Calu3 (cell line): ENCODE measurements around the gene NAP1L5. TPM values are rescaled to one million over a fixed set of nuclear protein-coding genes. Genes with fewer than 3 reads are reported as not detected.

Source experiments
- BruUV-seq: library from RNA; stranded (reverse); fragments of 400-500 nt; replicated peaks from 2 replicates; lab custom pipeline; 2021; lab: Mats Ljungman, UMichigan
- CTCF ChIA-PET: fragments of 300-600 bp; sonication (Branson Sonifier 250); formaldehyde crosslinking; loops from one replicate; lab custom pipeline; 2022; ENCODE audit warnings: antibody characterized with exemption; lab: Charles Lee
- DNase-seq: peaks from one replicate; pipeline ENCODE4 v3.0.0; 2022
- H3K27ac Mint-ChIP-seq: one replicate; pipeline ENCODE4 v1.8.0; 2022; ENCODE audit warnings: mixed read lengths; ENCODE audit not compliant: unreplicated experiment
- H3K27me3 Mint-ChIP-seq: one replicate; pipeline ENCODE4 v1.8.0; 2022; ENCODE audit warnings: mixed read lengths; ENCODE audit not compliant: unreplicated experiment
- H3K36me3 Mint-ChIP-seq: one replicate; pipeline ENCODE4 v1.8.0; 2022; ENCODE audit warnings: mild to moderate bottlenecking, moderate library complexity, mixed read lengths; ENCODE audit not compliant: insufficient read depth, unreplicated experiment
- H3K4me1 Mint-ChIP-seq: one replicate; pipeline ENCODE4 v1.8.0; 2022; ENCODE audit warnings: mild to moderate bottlenecking, low read depth, mixed read lengths; ENCODE audit not compliant: unreplicated experiment
- H3K4me3 Mint-ChIP-seq: one replicate; pipeline ENCODE4 v1.8.0; 2022; ENCODE audit warnings: mild to moderate bottlenecking, low read depth, moderate library complexity, mixed read lengths; ENCODE audit not compliant: unreplicated experiment
- H3K9me3 Mint-ChIP-seq: one replicate; pipeline ENCODE4 v1.8.0; 2022; ENCODE audit warnings: low read depth, mixed read lengths; ENCODE audit not compliant: unreplicated experiment
- CTCF ChIP-seq: fragments of 200-600 bp; IDR thresholded peaks from one replicate; pipeline ENCODE4 v1.8.0; 2022; ENCODE audit warnings: antibody characterized with exemption; ENCODE audit not compliant: unreplicated experiment
- intact Hi-C: fragments of 100-400 bp; cut with micrococcal nuclease; formaldehyde crosslinking; loops from one replicate; pipeline ENCODE4 v1.10.0; 2022; ENCODE audit not compliant: unreplicated experiment
- total RNA-seq: library from RNA; stranded (reverse); gene quantifications from 2 replicates; pipeline ENCODE4 v1.2.3, GENCODE V29; 2022

Gene NAP1L5
- total RNA-seq, 1 experiment from 2014 or later, result not detected

GRCh38 chr4:88745175-88745574 is 47.5 kb upstream of the NAP1L5 start:
- H3K27me3 Mint-ChIP-seq, result no peaks in the 10 kb centered on the region
- no TSS peak for BruUV-seq
- H3K4me3 Mint-ChIP-seq, result no peak overlapping the region
- peaks cover 6% of the 10 kb centered on the region for H3K36me3 Mint-ChIP-seq
- no peak for DNase-seq
- H3K4me1 Mint-ChIP-seq, result no peaks in the 10 kb centered on the region
- CTCF ChIA-PET, result interaction anchor here (0.7 kb wide), 1 partner anchor 78 kb away, joined by 3 read pairs; no protein-coding TSS in a partner anchor
- intact Hi-C loops, result no loop called here
- no peaks in the 10 kb centered on the region for H3K9me3 Mint-ChIP-seq
- TF ChIP-seq CTCF, result no peak
- H3K27ac Mint-ChIP-seq, result no peak overlapping the region

GRCh38 chr4:88744609-88745008 is 47.0 kb upstream of the NAP1L5 start:
- Mint-ChIP-seq H3K4me3 (no peak overlapping the region), H3K36me3 (peaks cover 6% of the 10 kb centered on the region), H3K4me1 (no peaks in the 10 kb centered on the region), H3K27ac (no peak overlapping the region), H3K27me3 (no peaks in the 10 kb centered on the region), H3K9me3 (no peaks in the 10 kb centered on the region)
- intact Hi-C loops, result no loop called here
- no TSS peak for BruUV-seq
- no peak for DNase-seq
- CTCF ChIA-PET, result no interaction called here
- TF ChIP-seq CTCF, result no peak

GRCh38 chr4:88743696-88744095 is 46.1 kb upstream of the NAP1L5 start:
- no TSS peak for BruUV-seq
- intact Hi-C loops, result no loop called here
- Mint-ChIP-seq H3K27me3 (no peaks in the 10 kb centered on the region), H3K4me1 (no peaks in the 10 kb centered on the region), H3K27ac (no peak overlapping the region), H3K4me3 (no peak overlapping the region), H3K36me3 (peaks cover 3% of the 10 kb centered on the region), H3K9me3 (no peaks in the 10 kb centered on the region)
- no peak for TF ChIP-seq CTCF
- CTCF ChIA-PET, result no interaction called here
- no peak for DNase-seq

- Mint-ChIP-seq H3K36me3 (no peaks in the 10 kb centered on the region), H3K27me3 (no peaks in the 10 kb centered on the region), H3K27ac (no peak overlapping the region), H3K4me3 (no peak overlapping the region), H3K9me3 (no peaks in the 10 kb centered on the region), H3K4me1 (no peaks in the 10 kb centered on the region)
- CTCF ChIA-PET, result no interaction called here
- no TSS peak for BruUV-seq
- DNase-seq, result no peak
- intact Hi-C loops, result no loop called here
- no peak for TF ChIP-seq CTCF
Measured at GRCh38 chr4:88742561-88742960, 44.9 kb upstream of the NAP1L5 start.
